Colonic mucosa (tissue), 4 donors: ENCODE results near the gene CAMTA1. TPM values are rescaled to one million over a fixed set of nuclear protein-coding genes. Genes with fewer than 3 reads are reported as not detected.

Experiments
- DNase-seq: peaks from one replicate; pipeline ENCODE4 v3.0.0-alpha.2; 2020
- H3K27ac ChIP-seq: fragments of 200-600 bp; one replicate; pipeline ENCODE4 v1.8.0; 2021
- H3K27me3 ChIP-seq: fragments of 200-600 bp; one replicate; pipeline ENCODE4 v1.8.0; 2021
- H3K36me3 ChIP-seq: fragments of 200-600 bp; one replicate; pipeline ENCODE4 v1.8.0; 2021
- H3K4me1 ChIP-seq: fragments of 200-600 bp; one replicate; pipeline ENCODE4 v1.8.0; 2021; ENCODE audit warnings: mild to moderate bottlenecking
- H3K4me3 ChIP-seq: fragments of 200-600 bp; one replicate; pipeline ENCODE4 v1.8.0; 2021
- H3K9ac ChIP-seq, 2 donors: one replicate each; pipeline ENCODE4 v1.7.0; 2013; ENCODE audit warnings: control low read depth in 2 of 2, low read depth in 2 of 2, low read length in 2 of 2
- H3K9me3 ChIP-seq: fragments of 200-600 bp; one replicate; pipeline ENCODE4 v1.8.0; 2021
- intact Hi-C: fragments of 100-400 bp; cut with DNase I; formaldehyde crosslinking; loops from one replicate; pipeline ENCODE4 v1.14.1; 2022
- total RNA-seq, 2 donors: library from RNA; stranded (reverse); fragmentation: NEBNext Ultra II Directional in 1 of 2; extraction: Animal tissue kit (Norgen Biotek cat#: 25700) in 1 of 2; gene quantifications; one replicate each; pipeline ENCODE4 v1.2.1, GENCODE V29; 2021
- TF ChIP-seq, protein P1 (sequence below): fragments of 200-600 bp; IDR thresholded peaks from one replicate; pipeline ENCODE4 v1.8.0; 2022; ENCODE audit warnings: antibody characterized with exemption, mild to moderate bottlenecking
- donor health status: healthy.
- donor health status: DM: no; HTN: no; CAD: no.
- donor health status: DM: no; HTN: no; CAD: no.

CAMTA1 gene
- total RNA-seq, 2 donors from 2014 or later: 76.8 to 92.8 TPM

DNA sequence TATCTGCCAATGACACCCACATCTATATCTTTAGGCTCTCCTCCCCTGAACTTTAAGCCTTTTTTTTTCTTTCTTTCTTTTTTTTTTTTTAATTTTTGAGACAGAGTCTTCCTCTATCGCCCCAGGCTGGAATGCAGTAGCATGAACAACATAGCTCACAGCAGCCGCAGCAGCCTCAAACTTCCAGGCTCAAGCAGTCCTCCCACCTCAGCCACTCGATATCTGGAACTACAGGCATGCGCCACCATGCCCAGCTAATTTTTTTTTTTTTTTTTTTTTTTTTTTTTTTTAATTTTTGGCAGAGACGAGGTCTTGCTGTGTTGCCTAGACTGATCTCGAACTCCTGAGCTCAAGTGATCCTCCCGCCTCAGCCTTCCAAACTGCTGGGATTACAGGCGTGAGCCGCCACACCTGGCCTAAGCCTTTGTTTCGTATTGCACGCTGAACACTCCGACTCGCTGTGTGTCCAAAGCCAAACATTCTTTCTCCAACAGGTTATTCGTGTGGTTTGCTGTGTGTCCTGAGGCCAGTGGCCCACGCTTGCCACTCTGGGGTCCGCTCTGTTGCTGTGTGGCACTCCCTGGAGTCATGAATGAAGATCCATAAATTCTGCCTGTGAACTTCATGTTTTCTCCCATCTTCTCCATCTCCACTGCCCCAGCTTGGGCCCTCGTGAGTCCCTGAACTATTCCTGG lies 119.4 kb downstream of the CAMTA1 start:
- TF ChIP-seq, protein P1, sequence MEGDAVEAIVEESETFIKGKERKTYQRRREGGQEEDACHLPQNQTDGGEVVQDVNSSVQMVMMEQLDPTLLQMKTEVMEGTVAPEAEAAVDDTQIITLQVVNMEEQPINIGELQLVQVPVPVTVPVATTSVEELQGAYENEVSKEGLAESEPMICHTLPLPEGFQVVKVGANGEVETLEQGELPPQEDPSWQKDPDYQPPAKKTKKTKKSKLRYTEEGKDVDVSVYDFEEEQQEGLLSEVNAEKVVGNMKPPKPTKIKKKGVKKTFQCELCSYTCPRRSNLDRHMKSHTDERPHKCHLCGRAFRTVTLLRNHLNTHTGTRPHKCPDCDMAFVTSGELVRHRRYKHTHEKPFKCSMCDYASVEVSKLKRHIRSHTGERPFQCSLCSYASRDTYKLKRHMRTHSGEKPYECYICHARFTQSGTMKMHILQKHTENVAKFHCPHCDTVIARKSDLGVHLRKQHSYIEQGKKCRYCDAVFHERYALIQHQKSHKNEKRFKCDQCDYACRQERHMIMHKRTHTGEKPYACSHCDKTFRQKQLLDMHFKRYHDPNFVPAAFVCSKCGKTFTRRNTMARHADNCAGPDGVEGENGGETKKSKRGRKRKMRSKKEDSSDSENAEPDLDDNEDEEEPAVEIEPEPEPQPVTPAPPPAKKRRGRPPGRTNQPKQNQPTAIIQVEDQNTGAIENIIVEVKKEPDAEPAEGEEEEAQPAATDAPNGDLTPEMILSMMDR: no peak
- no peaks in the 10 kb centered on the region for H3K36me3 ChIP-seq
- no peak overlapping the region for H3K27ac ChIP-seq
- H3K9me3 ChIP-seq: no peaks in the 10 kb centered on the region
- no peak for DNase-seq
- intact Hi-C loops: no loop called here
- peaks cover 4% of the 10 kb centered on the region for H3K4me1 ChIP-seq
- no peak overlapping the region for H3K9ac ChIP-seq
- no peak overlapping the region for H3K4me3 ChIP-seq
- H3K27me3 ChIP-seq: no peaks in the 10 kb centered on the region

DNA sequence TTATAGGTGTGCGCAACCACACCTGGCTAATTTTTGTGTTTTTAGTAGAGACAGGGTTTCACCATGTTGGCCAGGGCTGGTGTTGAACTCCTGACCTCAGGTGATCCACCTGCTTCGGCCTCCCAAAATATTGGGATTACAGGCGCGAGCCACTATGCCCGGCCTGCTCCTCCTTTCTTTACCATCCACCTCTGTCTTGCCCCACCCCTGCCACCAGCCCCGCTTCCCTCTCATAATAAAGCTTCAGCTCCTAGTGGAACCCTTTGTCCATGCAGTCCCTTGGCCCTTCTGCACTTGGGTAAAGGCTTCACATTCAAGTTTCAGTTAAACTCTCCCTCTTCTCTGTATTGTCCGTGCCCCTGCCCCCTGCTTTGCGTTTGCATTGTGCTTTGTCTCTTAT lies 120.1 kb downstream of the CAMTA1 start:
- intact Hi-C loops: no loop called here
- no peak for DNase-seq

DNA sequence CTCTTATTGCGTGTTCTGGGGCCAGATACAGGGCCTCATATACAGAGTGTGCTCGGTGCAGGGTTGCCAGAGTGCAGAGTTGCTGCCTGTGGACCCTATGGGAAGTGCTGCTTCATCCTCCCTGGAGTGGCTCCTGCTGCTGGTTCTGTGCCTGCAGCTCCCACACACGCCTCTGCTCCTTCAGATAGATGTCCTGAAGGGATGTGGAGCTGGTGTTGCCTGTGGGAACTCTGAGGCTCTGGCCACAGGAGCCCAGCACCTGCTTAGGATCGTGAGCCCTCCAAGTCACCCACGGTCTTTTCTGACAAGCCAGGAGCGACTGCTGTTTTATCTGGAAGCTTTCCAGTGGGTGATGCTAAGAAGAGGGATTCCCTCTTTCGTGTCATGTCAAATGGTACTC lies 120.5 kb downstream of the CAMTA1 start:
- Histone ChIP-seq H3K4me3 (no peak overlapping the region), H3K9ac (no peak overlapping the region), H3K4me1 (no peaks in the 10 kb centered on the region), H3K9me3 (no peaks in the 10 kb centered on the region), H3K27ac (no peak overlapping the region), H3K27me3 (no peaks in the 10 kb centered on the region), H3K36me3 (no peaks in the 10 kb centered on the region)
- intact Hi-C loops: no loop called here
- no peak for DNase-seq
- TF ChIP-seq, protein P1: no peak

More for the DNA sequence above, 120.1 kb downstream of the CAMTA1 start:
- Histone ChIP-seq H3K4me3 (no peak overlapping the region), H3K4me1 (no peaks in the 10 kb centered on the region), H3K27ac (no peak overlapping the region), H3K9me3 (no peaks in the 10 kb centered on the region), H3K36me3 (no peaks in the 10 kb centered on the region), H3K27me3 (no peaks in the 10 kb centered on the region), H3K9ac (no peak overlapping the region)
- TF ChIP-seq, protein P1: no peak

DNA sequence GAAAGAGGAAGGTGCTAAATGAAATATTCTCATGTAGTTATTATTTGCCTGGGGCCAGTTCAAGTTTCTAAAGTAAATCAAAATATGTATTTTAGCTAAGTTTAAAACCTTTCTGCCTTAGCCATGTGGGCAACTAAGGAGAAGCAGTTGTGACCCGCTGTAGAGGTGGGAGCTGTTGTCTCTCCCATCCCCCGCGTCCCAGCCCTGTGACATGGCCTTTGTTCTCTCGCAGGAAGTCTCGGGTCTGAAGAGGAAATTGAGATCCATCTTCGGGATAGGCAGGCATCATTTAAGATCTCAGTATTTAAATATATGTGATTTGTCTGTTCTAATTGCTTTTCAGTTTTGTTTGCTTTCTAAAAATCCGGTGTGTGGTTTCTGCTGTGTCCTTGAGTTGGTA lies 121.5 kb downstream of the CAMTA1 start:
- H3K4me3 ChIP-seq: no peak overlapping the region
- DNase-seq: no peak
- TF ChIP-seq, protein P1: no peak

DNA sequence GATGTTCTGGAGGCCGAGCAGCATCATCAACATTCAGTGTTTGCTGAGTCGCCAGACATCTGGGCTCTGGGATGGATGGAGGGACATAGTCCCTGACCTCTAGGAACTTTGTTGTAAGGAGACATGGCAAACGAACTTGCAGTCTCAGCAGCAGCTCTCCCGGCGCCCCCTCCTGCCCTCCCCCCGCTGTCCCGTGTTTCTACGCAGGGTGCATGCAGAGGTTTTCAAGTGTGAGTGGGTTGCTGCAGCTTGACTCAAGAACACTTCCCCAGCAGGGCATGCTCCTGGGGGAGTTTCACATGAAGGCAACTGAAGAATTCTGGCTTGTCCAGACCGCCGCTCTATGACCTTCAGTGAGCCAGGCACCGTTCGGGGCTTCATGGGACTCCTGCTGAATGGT lies 121.9 kb downstream of the CAMTA1 start:
- TF ChIP-seq, protein P1: no peak
- no peak overlapping the region for H3K27ac ChIP-seq
- no peaks in the 10 kb centered on the region for H3K9me3 ChIP-seq
- no peaks in the 10 kb centered on the region for H3K27me3 ChIP-seq
- intact Hi-C loops: no loop called here
- DNase-seq: no peak
- no peaks in the 10 kb centered on the region for H3K4me1 ChIP-seq
- no peak overlapping the region for H3K9ac ChIP-seq
- H3K4me3 ChIP-seq: no peak overlapping the region
- H3K36me3 ChIP-seq: no peaks in the 10 kb centered on the region

More for the DNA sequence above, 121.5 kb downstream of the CAMTA1 start:
- H3K4me1 ChIP-seq: no peaks in the 10 kb centered on the region
- no peaks in the 10 kb centered on the region for H3K27me3 ChIP-seq
- no peak overlapping the region for H3K9ac ChIP-seq
- intact Hi-C loops: no loop called here
- H3K27ac ChIP-seq: no peak overlapping the region
- no peaks in the 10 kb centered on the region for H3K36me3 ChIP-seq
- no peaks in the 10 kb centered on the region for H3K9me3 ChIP-seq
